K562 (cell line): ENCODE results near the gene MYO3B. TPM values are rescaled to one million over a fixed set of nuclear protein-coding genes. Genes with fewer than 3 reads are reported as not detected.
A peak's percentile ranks its signal among the peaks of the same experiment; 100 is the strongest.

Experiments used
- CREB1 ChIP-seq, 2 experiments: sonication (generic) in 1 of 2; formaldehyde crosslinking in 1 of 2; IDR thresholded peaks; 2 replicates each; pipeline versions ENCODE4 v1.6.1 to v1.8.0; 2012 to 2022; ENCODE audit warnings: inconsistent platforms in 1 of 2, mild to moderate bottlenecking in 1 of 2, missing genetic modification reagents in 1 of 2, moderate library complexity in 1 of 2
- CXXC5 ChIP-seq: fragments of 250-450 bp; sonication (Bioruptor Pico); IDR thresholded peaks from 2 replicates; pipeline ENCODE4 v1.8.0; 2022; ENCODE audit warnings: inconsistent platforms, mild to moderate bottlenecking, moderate library complexity
- KDM5B ChIP-seq: fragments of 200-600 bp; sonication (generic); IDR thresholded peaks from 2 replicates; pipeline ENCODE4 v1.6.1; 2012; ENCODE audit warnings: low read depth, mild to moderate bottlenecking, moderate library complexity, low read length, control low read depth, inconsistent platforms; ENCODE audit not compliant: insufficient replicate concordance
- KLF1 ChIP-seq: fragments of 450-650 bp; IDR thresholded peaks from 2 replicates; pipeline ENCODE4 v1.6.1; 2016; ENCODE audit warnings: missing genetic modification characterization, missing compliant biosample characterization
- MTF1 ChIP-seq: fragments of 250-450 bp; sonication (Bioruptor Pico); IDR thresholded peaks from 2 replicates; pipeline ENCODE4 v1.9.0; 2021; ENCODE audit warnings: moderate library complexity, mild to moderate bottlenecking, inconsistent platforms, borderline replicate concordance
- MYC ChIP-seq, 2 experiments: fragments of 250-450 bp in 1 of 2; sonication (Bioruptor Pico) in 1 of 2; IDR thresholded peaks; 2 replicates each; pipeline versions ENCODE4 v1.5.1 to v1.6.1; 2012 to 2021; ENCODE audit warnings: low read depth in 2 of 2, borderline replicate concordance in 1 of 2, improper control_type of control experiment in 1 of 2, low read length in 1 of 2, mild to moderate bottlenecking in 1 of 2, moderate library complexity in 1 of 2
- NFATC3 ChIP-seq: fragments of 450-650 bp; IDR thresholded peaks from 2 replicates; pipeline ENCODE4 v1.6.1; 2017; ENCODE audit warnings: mild to moderate bottlenecking
- PHB2 ChIP-seq: fragments of 450-650 bp; IDR thresholded peaks from 2 replicates; pipeline ENCODE4 v1.6.1; 2017; ENCODE audit warnings: low read depth
- POLR2A ChIP-seq: fragments of 450-650 bp; conservative IDR thresholded peaks from 2 replicates; pipeline ENCODE4 v1.6.1; 2016
- PTRF ChIP-seq: fragments of 450-650 bp; IDR thresholded peaks from 2 replicates; pipeline ENCODE4 v1.6.1; 2016; ENCODE audit warnings: mild to moderate bottlenecking, missing genetic modification characterization, missing compliant biosample characterization
- RCOR1 ChIP-seq, 2 experiments: IDR thresholded peaks; 2 replicates each; pipeline ENCODE4 v1.6.1; 2012; ENCODE audit warnings: low read depth in 2 of 2, low read length in 2 of 2, borderline replicate concordance in 1 of 2, improper control_type of control experiment in 1 of 2
- RFX5 ChIP-seq: IDR thresholded peaks from 2 replicates; pipeline ENCODE4 v1.6.1; 2011; ENCODE audit warnings: low read depth, mild to moderate bottlenecking, improper control_type of control experiment, low read length
- SIX5 ChIP-seq, 2 experiments: IDR thresholded peaks; 2 replicates each; pipeline ENCODE4 v1.6.1; 2011; ENCODE audit warnings: low read length in 2 of 2, borderline replicate concordance in 1 of 2, low read depth in 1 of 2, mild to moderate bottlenecking in 1 of 2, moderate library complexity in 1 of 2; ENCODE audit not compliant: insufficient read depth in 1 of 2
- SREBF2 ChIP-seq: sonication (generic); formaldehyde crosslinking; IDR thresholded peaks from 2 replicates; pipeline ENCODE4 v1.4.0; 2020; ENCODE audit warnings: mild to moderate bottlenecking, missing genetic modification reagents
- TAL1 ChIP-seq: fragments of 450-650 bp; IDR thresholded peaks from 2 replicates; pipeline ENCODE4 v1.6.1; 2016; ENCODE audit warnings: mild to moderate bottlenecking
- U2AF2 ChIP-seq: fragments of 200-400 bp; formaldehyde crosslinking; optimal IDR thresholded peaks from 2 replicates; pipeline ENCODE3; 2017; ENCODE audit warnings: low read depth, mild to moderate bottlenecking, low read length
- ZC3H4 ChIP-seq: sonication (generic); formaldehyde crosslinking; IDR thresholded peaks from 2 replicates; pipeline ENCODE4 v1.9.0; 2021; ENCODE audit warnings: missing genetic modification reagents, borderline replicate concordance
- ZFX ChIP-seq: sonication (generic); formaldehyde crosslinking; IDR thresholded peaks from 2 replicates; pipeline ENCODE4 v1.8.0; 2022; ENCODE audit warnings: mild to moderate bottlenecking, missing genetic modification reagents, moderate library complexity
- ZNF12 ChIP-seq: sonication (generic); formaldehyde crosslinking; IDR thresholded peaks from 2 replicates; pipeline ENCODE4 v1.4.0; 2020; ENCODE audit warnings: mild to moderate bottlenecking, missing genetic modification reagents
- polyA plus RNA-seq, 8 experiments: library from polyadenylated mRNA; depleted of rRNA in 4 of 8; stranded (reverse) in 5 of 8; unstranded in 3 of 8; fragments of >200 nt; fragmentation: Nextera tagmentation in 2 of 8; fragmentation: Illumina TruSeq in 1 of 8; extraction: Ambion mirVana in 2 of 8; extraction: Trizol in 1 of 8; gene quantifications; 2 replicates each; pipeline versions ENCODE4 v1.2.1 to v1.2.3, GENCODE V29; 2011 to 2014; ENCODE audit warnings: inconsistent platforms in 1 of 8, missing spikeins in 1 of 8
- total RNA-seq, 7 experiments: library from RNA; depleted of rRNA in 6 of 7; stranded (reverse); fragments of >200 nt in 6 of 7; fragmentation: Illumina TruSeq in 2 of 7; extraction: Trizol in 2 of 7; gene quantifications; 2 replicates each; pipeline versions ENCODE4 v1.2.1 to v1.2.3, GENCODE V29; 2011 to 2021; ENCODE audit warnings: low replicate concordance in 1 of 7
- TF ChIP-seq, protein P1 (sequence below): sonication (generic); formaldehyde crosslinking; IDR thresholded peaks from 2 replicates; pipeline ENCODE4 v1.9.0; 2022; ENCODE audit warnings: mild to moderate bottlenecking, missing genetic modification reagents
- TF ChIP-seq, protein P2 (sequence below): fragments of 250-450 bp; sonication (Bioruptor Pico); IDR thresholded peaks from 2 replicates; pipeline ENCODE4 v1.8.0; 2022; ENCODE audit warnings: moderate library complexity, mild to moderate bottlenecking, inconsistent platforms
- TF ChIP-seq, protein P3 (sequence below): fragments of 250-450 bp; sonication (Bioruptor Pico); IDR thresholded peaks from 2 replicates; pipeline ENCODE4 v1.9.0; 2021; ENCODE audit warnings: mild to moderate bottlenecking, inconsistent platforms
- TF ChIP-seq, protein P4 (sequence below): IDR thresholded peaks from 2 replicates; pipeline ENCODE4 v1.6.1; 2011; ENCODE audit not compliant: insufficient read length; ENCODE audit errors: extremely low read depth

The MYO3B gene
- total and polyA plus RNA-seq, 9 of the 15 experiments (the other 6 are each of a cell fraction or from before 2014, with no cell fraction given): 2.7 to 6.5 (median 3.6) TPM

DNA sequence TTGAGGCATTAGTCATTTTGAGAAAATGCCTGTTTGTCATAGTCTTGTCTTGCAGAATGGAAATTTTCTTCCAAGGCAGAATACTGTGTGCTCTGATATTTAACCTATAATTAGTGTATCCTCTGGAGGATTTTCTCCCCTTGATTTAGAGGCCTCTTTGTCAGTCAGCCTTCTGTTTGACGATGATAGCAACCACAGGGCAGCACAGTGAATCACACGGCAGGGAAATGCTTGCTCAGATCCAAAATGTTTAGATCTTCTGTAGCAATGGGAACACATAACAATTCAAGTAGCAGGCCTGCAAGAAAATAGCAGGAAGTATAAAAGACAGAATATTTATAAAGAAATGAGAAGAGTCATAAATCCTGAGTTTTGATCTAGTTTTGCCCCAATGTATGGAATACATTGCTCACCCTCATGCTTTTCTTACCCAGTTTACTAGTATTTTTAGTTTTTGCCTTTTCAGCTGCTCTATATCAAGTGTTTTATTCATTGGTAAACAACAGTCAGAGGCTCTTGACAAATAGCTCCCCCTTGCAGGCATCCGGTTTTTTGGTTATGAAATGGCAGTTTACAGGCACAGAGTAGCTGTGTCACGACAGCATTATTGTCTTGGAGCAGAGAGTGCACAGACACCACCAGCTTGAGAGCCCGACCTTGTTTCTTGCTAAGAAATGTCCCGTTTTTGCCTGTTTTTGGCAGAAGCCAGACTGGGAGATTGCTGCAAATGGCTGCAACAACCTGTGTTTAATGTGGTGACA is 185.1 kb downstream of the MYO3B start (continued):
- TF ChIP-seq ZFX: peak; percentile 57; the same call in 1 of the 2 replicates
- no peak for TF ChIP-seq MTF1 (CRISPR knock-in tag)
- no peak for TF ChIP-seq ZC3H4 (CRISPR knock-in tag)
- no peak for TF ChIP-seq U2AF2
- TF ChIP-seq POLR2A: no peak
- no peak for TF ChIP-seq KDM5B
- TF ChIP-seq CXXC5 (CRISPR knock-in tag): no peak
- no peak for TF ChIP-seq KLF1 (tag)
- TF ChIP-seq RFX5: no peak
- TF ChIP-seq, protein P1, sequence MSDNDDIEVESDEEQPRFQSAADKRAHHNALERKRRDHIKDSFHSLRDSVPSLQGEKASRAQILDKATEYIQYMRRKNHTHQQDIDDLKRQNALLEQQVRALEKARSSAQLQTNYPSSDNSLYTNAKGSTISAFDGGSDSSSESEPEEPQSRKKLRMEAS (CRISPR knock-in tag): no peak
- TF ChIP-seq RCOR1 (IDR thresholded peaks at IDR 0.05; ENCODE audit: borderline replicate concordance in 1 of 2, low read depth in 2 of 2, low read length in 2 of 2): peak in 1 of 2 experiments; percentile 70; a peak in 2 of 4 replicates
- no peak for TF ChIP-seq ZNF12 (CRISPR knock-in tag)
- no peak for TF ChIP-seq PTRF (tag)
- no peak for TF ChIP-seq SREBF2
- TF ChIP-seq, protein P2, sequence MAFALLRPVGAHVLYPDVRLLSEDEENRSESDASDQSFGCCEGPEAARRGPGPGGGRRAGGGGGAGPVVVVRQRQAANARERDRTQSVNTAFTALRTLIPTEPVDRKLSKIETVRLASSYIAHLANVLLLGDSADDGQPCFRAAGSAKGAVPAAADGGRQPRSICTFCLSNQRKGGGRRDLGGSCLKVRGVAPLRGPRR (CRISPR knock-in tag): no peak
- no peak for TF ChIP-seq MYC (IDR thresholded peaks at IDR 0.05; ENCODE audit: low read depth, low read length)
- no peak for TF ChIP-seq MYC (CRISPR knock-in tag; IDR thresholded peaks at IDR 0.05; ENCODE audit: borderline replicate concordance, low read depth)
- no peak for TF ChIP-seq PHB2
- TF ChIP-seq, protein P3, sequence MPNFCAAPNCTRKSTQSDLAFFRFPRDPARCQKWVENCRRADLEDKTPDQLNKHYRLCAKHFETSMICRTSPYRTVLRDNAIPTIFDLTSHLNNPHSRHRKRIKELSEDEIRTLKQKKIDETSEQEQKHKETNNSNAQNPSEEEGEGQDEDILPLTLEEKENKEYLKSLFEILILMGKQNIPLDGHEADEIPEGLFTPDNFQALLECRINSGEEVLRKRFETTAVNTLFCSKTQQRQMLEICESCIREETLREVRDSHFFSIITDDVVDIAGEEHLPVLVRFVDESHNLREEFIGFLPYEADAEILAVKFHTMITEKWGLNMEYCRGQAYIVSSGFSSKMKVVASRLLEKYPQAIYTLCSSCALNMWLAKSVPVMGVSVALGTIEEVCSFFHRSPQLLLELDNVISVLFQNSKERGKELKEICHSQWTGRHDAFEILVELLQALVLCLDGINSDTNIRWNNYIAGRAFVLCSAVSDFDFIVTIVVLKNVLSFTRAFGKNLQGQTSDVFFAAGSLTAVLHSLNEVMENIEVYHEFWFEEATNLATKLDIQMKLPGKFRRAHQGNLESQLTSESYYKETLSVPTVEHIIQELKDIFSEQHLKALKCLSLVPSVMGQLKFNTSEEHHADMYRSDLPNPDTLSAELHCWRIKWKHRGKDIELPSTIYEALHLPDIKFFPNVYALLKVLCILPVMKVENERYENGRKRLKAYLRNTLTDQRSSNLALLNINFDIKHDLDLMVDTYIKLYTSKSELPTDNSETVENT (CRISPR knock-in tag): no peak
- peak; percentile 40; the same call in 1 of the 2 replicates for TF ChIP-seq CREB1 (IDR thresholded peaks at IDR 0.05)
- no peak for TF ChIP-seq CREB1 (CRISPR knock-in tag; IDR thresholded peaks at IDR 0.05)
- TF ChIP-seq TAL1: peak; percentile 78
- no peak for TF ChIP-seq SIX5 (IDR thresholded peaks at IDR 0.05; ENCODE audit: borderline replicate concordance in 1 of 2, insufficient read depth in 1 of 2, low read depth in 1 of 2, low read length in 2 of 2)
- TF ChIP-seq NFATC3: peak; percentile 76; the same call in 1 of the 2 replicates
- TF ChIP-seq, protein P4, sequence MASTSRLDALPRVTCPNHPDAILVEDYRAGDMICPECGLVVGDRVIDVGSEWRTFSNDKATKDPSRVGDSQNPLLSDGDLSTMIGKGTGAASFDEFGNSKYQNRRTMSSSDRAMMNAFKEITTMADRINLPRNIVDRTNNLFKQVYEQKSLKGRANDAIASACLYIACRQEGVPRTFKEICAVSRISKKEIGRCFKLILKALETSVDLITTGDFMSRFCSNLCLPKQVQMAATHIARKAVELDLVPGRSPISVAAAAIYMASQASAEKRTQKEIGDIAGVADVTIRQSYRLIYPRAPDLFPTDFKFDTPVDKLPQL: no peak
